Measurements from ENCODE around the gene RNF223. TPM values are rescaled to one million over a fixed set of nuclear protein-coding genes. Genes with fewer than 3 reads are reported as not detected.

The RNF223 gene
- total RNA-seq, 1 donor from 2014 or later, result 7.5 TPM

GRCh38 chr1:1024771-1025699 is 49.1 kb downstream of the RNF223 start:
- TF ChIP-seq CTCF (IDR thresholded peaks at IDR 0.05; ENCODE audit: insufficient read depth, low read length, poor library complexity, severe bottlenecking), result no peak
- peak overlapping the region; percentile 22 for H3K4me3 ChIP-seq (ENCODE audit: low read depth, low read length)
- no peaks in the 10 kb centered on the region for H3K27me3 ChIP-seq (ENCODE audit: control insufficient read depth, insufficient read depth, low read length)
- DNase-seq (ENCODE audit: low read depth), result no peak
- H3K36me3 ChIP-seq (ENCODE audit: control insufficient read depth, insufficient read depth, low read length), result peaks cover 3% of the 10 kb centered on the region

GRCh38 chr1:1024149-1024770 is 49.8 kb downstream of the RNF223 start:
- no peaks in the 10 kb centered on the region for H3K27me3 ChIP-seq (ENCODE audit: control insufficient read depth, insufficient read depth, low read length)
- peaks cover 3% of the 10 kb centered on the region for H3K36me3 ChIP-seq (ENCODE audit: control insufficient read depth, insufficient read depth, low read length)
- no peak overlapping the region for H3K4me3 ChIP-seq (ENCODE audit: low read depth, low read length)
- TF ChIP-seq CTCF (IDR thresholded peaks at IDR 0.05; ENCODE audit: insufficient read depth, low read length, poor library complexity, severe bottlenecking), result no peak
- DNase-seq (ENCODE audit: low read depth), result no peak

- TF ChIP-seq CTCF (IDR thresholded peaks at IDR 0.05; ENCODE audit: insufficient read depth, low read length, poor library complexity, severe bottlenecking), result no peak
- Histone ChIP-seq H3K36me3 (ENCODE audit: control insufficient read depth, insufficient read depth, low read length) (peaks cover 3% of the 10 kb centered on the region), H3K4me3 (ENCODE audit: low read depth, low read length) (no peak overlapping the region), H3K27me3 (ENCODE audit: control insufficient read depth, insufficient read depth, low read length) (no peaks in the 10 kb centered on the region)
- no peak for DNase-seq (ENCODE audit: low read depth)
These were observed 50.4 kb downstream of the RNF223 start for GRCh38 chr1:1023700-1024099.

GRCh38 chr1:1022302-1023009 is 51.6 kb downstream of the RNF223 start:
- Histone ChIP-seq H3K36me3 (ENCODE audit: control insufficient read depth, insufficient read depth, low read length) (peaks cover 3% of the 10 kb centered on the region), H3K4me3 (ENCODE audit: low read depth, low read length) (peak overlapping the region; percentile 16), H3K27me3 (ENCODE audit: control insufficient read depth, insufficient read depth, low read length) (no peaks in the 10 kb centered on the region)
- DNase-seq (ENCODE audit: low read depth), result no peak
- no peak for TF ChIP-seq CTCF (IDR thresholded peaks at IDR 0.05; ENCODE audit: insufficient read depth, low read length, poor library complexity, severe bottlenecking)

GRCh38 chr1:1021920-1022259 is 52.2 kb downstream of the RNF223 start:
- Histone ChIP-seq H3K4me3 (ENCODE audit: low read depth, low read length) (peak overlapping the region; percentile 84), H3K36me3 (ENCODE audit: control insufficient read depth, insufficient read depth, low read length) (peaks cover 3% of the 10 kb centered on the region), H3K27me3 (ENCODE audit: control insufficient read depth, insufficient read depth, low read length) (no peaks in the 10 kb centered on the region)
- DNase-seq (ENCODE audit: low read depth), result no peak
- no peak for TF ChIP-seq CTCF (IDR thresholded peaks at IDR 0.05; ENCODE audit: insufficient read depth, low read length, poor library complexity, severe bottlenecking)
